GM19467 (cell line): ENCODE results near the gene HLA-DMA.

Experiments
- ATAC-seq: cut with Tn5 transposase; IDR thresholded peaks from one replicate; pipeline ENCODE4 v1.9.1; 2021; ENCODE audit warnings: mild to moderate bottlenecking, moderate library complexity; ENCODE audit not compliant: unreplicated experiment

The HLA-DMA gene

DNA sequence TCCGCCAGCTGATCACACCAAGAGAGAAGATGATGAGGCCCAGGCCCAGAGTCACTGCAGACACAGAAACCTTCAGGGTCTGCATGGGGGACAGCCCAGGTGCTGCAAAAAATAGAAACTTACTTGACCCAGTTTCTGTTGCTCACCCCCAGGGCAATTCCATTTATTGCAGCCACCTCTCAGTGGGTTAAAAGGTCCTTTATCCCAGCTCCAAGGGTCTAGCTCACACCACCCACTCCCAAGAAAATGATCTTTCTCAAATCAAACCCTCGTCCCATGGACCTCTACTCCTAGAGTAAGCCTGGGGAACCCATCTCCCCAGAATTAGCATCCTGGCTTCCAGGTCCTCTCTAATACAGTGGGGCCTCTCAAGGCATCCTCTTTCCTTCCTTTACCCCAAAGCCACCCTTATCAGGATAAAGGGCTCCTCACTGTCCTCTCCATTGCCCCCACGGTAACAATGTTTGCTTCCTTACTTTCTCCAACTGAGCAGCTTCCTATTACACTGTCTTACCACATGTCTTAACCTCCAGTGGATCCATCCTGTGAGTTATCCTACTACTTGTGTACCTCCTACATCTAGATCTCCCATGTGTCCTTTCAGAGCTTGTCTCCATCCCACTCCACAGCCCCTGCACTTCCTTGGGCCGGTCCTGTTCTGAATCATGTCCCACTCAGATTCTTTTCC lies 17.2 kb downstream of the HLA-DMA start:
- no peak for ATAC-seq

DNA sequence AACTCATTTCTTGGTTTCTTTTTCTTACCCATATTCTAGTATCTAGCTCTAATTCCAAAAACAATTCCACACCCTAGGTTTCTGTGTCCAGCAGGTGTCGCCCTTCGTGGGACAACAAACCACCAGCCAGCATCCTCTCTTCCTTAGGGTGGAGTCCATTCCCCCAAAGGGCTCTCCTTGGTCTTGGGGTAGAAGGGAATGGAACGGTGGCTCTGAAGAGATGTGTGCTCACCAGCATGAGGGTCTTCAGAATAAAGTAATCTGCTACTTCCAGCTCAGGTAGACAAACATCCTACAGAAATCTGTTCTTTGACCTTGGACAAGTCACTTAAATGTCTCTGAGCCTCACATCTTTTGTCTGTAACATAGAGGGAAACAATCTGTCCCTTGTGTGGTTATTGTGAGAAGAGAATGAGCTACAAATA lies 19.2 kb downstream of the HLA-DMA start:
- ATAC-seq = no peak

DNA sequence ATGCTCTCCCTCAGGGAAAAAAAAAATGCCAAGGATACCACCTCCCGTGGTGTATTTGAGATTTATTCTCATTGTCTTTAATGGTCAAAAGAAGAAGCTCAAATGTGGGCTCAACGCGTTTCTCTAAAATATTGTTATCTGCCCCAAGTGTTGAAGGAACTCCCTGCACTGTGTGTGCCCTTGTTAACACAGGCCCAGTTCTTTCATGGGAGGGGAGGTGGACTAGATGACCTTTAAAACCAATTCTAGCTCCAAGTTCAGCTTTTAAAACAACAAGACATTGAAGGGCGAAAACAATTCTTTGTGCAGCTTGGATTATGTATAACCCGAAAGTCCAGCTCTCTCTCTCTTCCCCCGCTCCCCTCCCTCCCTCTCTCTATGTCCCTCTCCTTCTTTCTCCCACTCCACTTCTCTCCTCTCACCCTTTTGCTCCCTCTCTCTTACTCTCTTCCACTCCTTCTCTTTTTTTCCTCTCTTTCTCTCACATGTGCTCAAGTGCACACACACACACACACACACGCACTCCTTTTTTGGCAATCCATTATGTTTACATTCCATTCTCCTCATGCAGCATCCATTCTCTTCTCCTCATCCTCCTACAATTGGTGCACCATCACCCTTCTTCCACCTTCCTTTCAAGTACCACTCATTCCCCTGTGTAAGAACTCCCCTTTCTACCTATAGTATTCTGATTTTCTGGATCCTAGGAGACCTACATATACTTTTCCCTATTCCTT lies 20.6 kb downstream of the HLA-DMA start:
- ATAC-seq = no peak

DNA sequence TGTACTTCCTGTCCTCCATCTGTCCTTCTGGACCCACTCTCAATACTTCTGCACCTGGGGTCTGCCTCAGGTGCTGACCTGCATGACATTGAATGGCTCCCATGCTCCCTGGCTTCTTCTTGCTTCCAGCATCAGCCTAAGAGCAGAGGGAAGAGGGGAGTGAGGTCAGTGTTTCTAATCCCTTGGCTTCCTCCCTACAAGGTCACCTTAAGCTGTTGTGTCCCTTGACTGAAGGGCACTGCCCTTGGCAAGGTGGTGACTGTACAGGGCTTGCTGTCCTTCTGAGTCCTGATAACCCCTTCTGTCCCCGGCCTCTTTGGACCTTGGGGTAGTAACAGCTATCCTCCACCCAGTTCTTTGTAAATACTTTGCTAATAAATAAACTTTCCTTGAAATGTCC lies 21.7 kb downstream of the HLA-DMA start:
- no peak for ATAC-seq

DNA sequence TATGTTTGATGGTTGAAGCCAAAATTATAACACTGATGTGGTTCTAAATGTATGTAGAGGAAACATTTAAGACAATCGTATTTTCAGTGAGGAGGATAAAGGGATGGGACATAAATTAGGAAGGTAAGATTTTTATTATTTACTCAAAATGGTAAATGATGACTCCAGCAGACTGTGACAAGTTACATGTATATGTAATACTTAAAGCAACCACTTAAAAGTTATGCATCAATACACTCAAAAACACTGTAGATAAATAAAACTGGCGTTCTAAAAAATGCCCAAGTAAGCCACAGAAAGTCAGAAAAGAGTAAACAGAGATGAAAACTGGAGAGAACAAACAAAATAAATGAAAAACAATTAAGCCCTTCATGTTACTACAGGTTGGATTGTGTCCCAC lies 30.8 kb downstream of the HLA-DMA start:
- no peak for ATAC-seq

DNA sequence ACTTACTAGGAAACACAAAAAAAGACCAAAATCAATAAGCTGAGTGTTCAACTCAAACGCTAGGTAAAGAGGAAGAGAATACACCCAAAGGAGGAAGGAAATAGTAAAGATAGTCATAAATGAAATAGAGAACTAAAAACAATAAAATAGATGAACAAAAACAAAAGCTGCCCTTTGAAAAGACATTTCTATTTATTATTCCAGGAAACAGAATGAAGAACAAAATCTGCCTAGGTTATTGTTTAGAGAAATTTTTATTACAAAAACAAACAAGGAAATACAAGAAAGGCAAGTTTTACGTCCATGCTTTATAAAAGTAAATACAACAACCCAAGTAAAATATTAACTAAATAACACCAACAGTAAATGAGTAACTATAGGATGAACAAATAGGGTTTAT lies 32.2 kb downstream of the HLA-DMA start:
- no peak for ATAC-seq

DNA sequence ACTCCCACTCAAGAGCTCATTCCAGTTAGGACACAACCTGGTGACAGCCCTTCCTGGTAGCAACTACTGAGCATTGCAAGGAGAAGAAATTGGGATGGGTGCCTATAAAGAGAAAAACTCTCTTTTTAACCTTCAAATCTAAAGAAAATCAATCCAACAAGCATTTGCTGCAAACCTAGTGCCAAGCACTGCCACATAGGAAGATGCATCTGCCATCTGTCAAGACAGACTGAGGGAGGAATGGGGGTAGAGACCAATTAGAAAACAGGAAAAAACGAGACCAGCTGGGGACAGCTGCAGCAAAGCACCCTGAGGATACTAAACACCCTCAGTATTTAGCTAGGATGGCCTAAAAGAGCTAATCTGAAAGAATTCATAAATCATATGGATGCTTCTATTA lies 39.9 kb downstream of the HLA-DMA start:
- no peak for ATAC-seq

DNA sequence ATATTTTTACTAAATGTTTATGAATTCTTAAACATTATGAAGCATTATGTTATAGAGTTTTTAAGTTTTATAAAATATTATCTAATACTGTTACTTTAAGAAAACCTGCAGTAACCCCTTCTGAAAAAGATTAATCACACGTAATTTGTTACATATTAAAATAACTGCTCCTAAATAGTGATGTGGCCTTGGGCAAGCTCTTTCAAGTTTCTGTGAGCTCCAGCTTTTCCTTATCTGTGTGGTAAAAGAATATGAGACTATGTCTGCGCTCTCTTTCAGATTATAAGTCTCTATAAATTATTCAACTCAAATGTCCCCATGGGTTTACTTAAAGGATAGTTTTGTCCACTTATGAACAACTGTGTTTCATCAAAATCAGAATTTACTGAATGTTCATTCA lies 44.0 kb downstream of the HLA-DMA start:
- no peak for ATAC-seq

DNA sequence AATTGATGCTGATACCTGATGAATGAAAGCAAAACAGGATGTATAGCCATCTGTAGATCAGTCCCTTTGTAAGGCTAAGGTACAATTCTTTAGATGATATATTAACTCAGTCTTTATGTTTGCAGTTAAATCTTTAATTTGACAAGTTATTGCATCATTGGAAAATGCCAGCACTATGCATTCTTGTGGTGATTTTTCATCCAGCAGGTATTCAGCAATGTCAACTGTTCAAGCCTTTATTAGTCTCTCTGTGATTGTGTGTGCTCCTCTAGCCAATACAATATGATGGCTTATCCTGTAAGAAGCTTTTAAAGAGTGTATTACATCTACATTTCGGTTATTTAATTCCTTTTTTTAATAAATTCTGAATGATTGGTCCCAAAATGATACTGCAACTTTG lies 46.4 kb downstream of the HLA-DMA start:
- ATAC-seq = no peak

DNA sequence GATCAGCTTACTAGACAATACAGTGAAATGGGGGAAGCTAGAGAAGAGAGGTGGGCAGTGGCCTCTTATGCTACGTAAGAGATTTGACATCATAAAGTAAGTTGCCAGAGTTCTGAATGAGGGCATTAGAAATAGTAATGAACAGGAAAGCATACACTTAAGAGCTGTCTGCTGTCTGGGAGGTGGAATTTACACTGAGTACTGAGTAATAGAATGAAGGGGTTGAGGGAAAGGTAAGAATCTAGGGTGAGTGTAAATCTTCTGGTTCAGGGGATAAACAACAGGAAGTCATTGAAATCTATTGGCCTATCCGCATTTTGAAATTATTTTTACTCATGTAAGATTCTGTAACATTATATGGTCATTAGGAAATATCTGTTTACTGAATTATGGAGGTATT lies 47.8 kb downstream of the HLA-DMA start:
- ATAC-seq = no peak

DNA sequence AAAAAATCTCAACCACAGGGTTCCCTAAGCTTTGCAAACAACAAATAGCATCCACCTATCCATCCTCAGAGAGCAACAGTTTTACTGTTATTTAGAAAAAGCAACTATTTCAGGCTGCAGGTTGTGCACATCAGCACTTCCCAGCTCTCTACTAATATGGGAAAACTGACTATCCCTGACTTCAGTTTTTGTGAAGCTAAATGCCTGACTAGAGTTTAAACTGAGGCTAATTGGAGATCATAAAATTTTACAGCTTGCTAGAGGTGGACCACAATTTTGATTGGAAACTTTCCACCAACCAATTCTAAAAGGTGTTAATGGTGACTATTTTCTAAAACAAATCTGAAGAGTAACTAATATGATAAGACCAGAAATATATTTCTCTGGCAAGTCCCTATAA lies 48.9 kb downstream of the HLA-DMA start:
- no peak for ATAC-seq
